ENCODE data around the gene PARD3B. TPM values are rescaled to one million over a fixed set of nuclear protein-coding genes. Genes with fewer than 3 reads are reported as not detected.

The PARD3B gene
- total and polyA plus RNA-seq, 2 of the 8 experiments (the other 6 are each of a cell fraction or from before 2014, with no cell fraction given) = 1.2 to 5.7 TPM

GRCh38 chr2:204628926-204629712, 83.8 kb downstream of the PARD3B start:
- H4K91ac ChIP-seq (replicated peaks; ENCODE audit: insufficient read length, low read length) = no peak overlapping the region
- no peak overlapping the region for H3K14ac ChIP-seq (ENCODE audit: insufficient read length)
- no peak overlapping the region for H2AFZ ChIP-seq (ENCODE audit: low read length)
- H2AK5ac ChIP-seq (ENCODE audit: low read depth, low read length) = no peak overlapping the region
- H2BK15ac ChIP-seq (ENCODE audit: low read length) = no peak overlapping the region
- no peak overlapping the region for H3K9ac ChIP-seq (replicated peaks in 1 of 4; ENCODE audit: extremely low read depth in 1 of 4, low read depth in 3 of 4, low read length in 3 of 4)
- H4K20me1 ChIP-seq (replicated peaks in 1 of 2; ENCODE audit: control insufficient read depth in 1 of 2, insufficient read depth in 2 of 2, low read length in 2 of 2) = no peaks in the 10 kb centered on the region
- no peak overlapping the region for H4K5ac ChIP-seq (ENCODE audit: insufficient read length, low read depth, low read length)
- H3K4me1 ChIP-seq (replicated peaks in 1 of 4; ENCODE audit: control insufficient read depth in 3 of 4, insufficient read depth in 4 of 4, low read length in 3 of 4) = no peaks in the 10 kb centered on the region
- H3K9me3 ChIP-seq (ENCODE audit: insufficient read depth in 2 of 2, low read depth in 1 of 2, low read length in 1 of 2) = no peaks in the 10 kb centered on the region
- CTCF ChIA-PET (ENCODE audit: partially characterized antibody) = no interaction called here
- no peak overlapping the region for H4K8ac ChIP-seq (ENCODE audit: extremely low read depth, insufficient read depth, low read length)
- no peak overlapping the region for H2BK20ac ChIP-seq (ENCODE audit: low read length)
- no peak overlapping the region for H3K56ac ChIP-seq (replicated peaks; ENCODE audit: insufficient read length, low read depth, low read length)
- H3K27me3 ChIP-seq (replicated peaks in 1 of 4; ENCODE audit: control insufficient read depth in 3 of 4, extremely low read depth in 1 of 4, insufficient read depth in 3 of 4, low read length in 3 of 4) = no peaks in the 10 kb centered on the region
- no peak overlapping the region for H3K18ac ChIP-seq (ENCODE audit: extremely low read depth, low read length)
- no peaks in the 10 kb centered on the region for H3K36me3 ChIP-seq (ENCODE audit: control insufficient read depth in 2 of 4, insufficient read depth in 4 of 4, low read length in 3 of 4)
- DNase-seq (ENCODE audit: low read depth in 1 of 2, low spot score in 2 of 2) (no peak), FAIRE-seq (no peak)
- H3K79me2 ChIP-seq (ENCODE audit: control insufficient read depth in 1 of 2, insufficient read depth in 2 of 2, low read length in 2 of 2) = no peaks in the 10 kb centered on the region
- no peak overlapping the region for H3K4me2 ChIP-seq (ENCODE audit: insufficient read depth in 1 of 2, low read depth in 2 of 2, low read length in 2 of 2)
- 92% methylated on average over 7 of the region's 7 CpGs; no CpG with 5 or more reads in 1 of the 2 experiments for WGBS, 2 experiments (ENCODE audit: extremely low coverage in 1 of 2, insufficient coverage in 1 of 2, insufficient read length in 1 of 2, insufficient replicate concordance in 2 of 2, low coverage in 1 of 2, low lambda C conversion rate in 2 of 2, missing lambda C conversion rate in 1 of 2)
- H3K23ac ChIP-seq (ENCODE audit: insufficient read length) = no peak overlapping the region
- H3K4ac ChIP-seq (replicated peaks; ENCODE audit: insufficient read length, low read depth, low read length) = no peak overlapping the region
- H3K79me1 ChIP-seq (ENCODE audit: low read depth, low read length) = no peaks in the 10 kb centered on the region
- POLR2A ChIA-PET (ENCODE audit: partially characterized antibody) = no interaction called here
- no peak overlapping the region for H3K4me3 ChIP-seq (ENCODE audit: extremely low read depth in 1 of 4, insufficient read depth in 2 of 4, low read depth in 3 of 4, low read length in 4 of 4)
- no peak overlapping the region for H2BK120ac ChIP-seq (replicated peaks; ENCODE audit: low read depth, low read length)
- H3K23me2 ChIP-seq (ENCODE audit: low read depth, low read length) = no peaks in the 10 kb centered on the region
- H2BK5ac ChIP-seq (ENCODE audit: low read depth, low read length) = no peak overlapping the region
- H3K27ac ChIP-seq (ENCODE audit: low read depth, low read length) = no peak overlapping the region
- no peak overlapping the region for H2BK12ac ChIP-seq (ENCODE audit: low read depth, low read length)
- TF ChIP-seq EGR1 (IDR thresholded peaks at IDR 0.05; ENCODE audit: borderline replicate concordance, low read depth, low read length) = no peak
- no peak for TF ChIP-seq CTBP2 (IDR thresholded peaks at IDR 0.05; ENCODE audit: borderline replicate concordance, insufficient read depth, insufficient read length, low read length)
- TF ChIP-seq HDAC6 (IDR thresholded peaks at IDR 0.05; ENCODE audit: low read depth, low read length) = no peak
- no peak for TF ChIP-seq JUND (IDR thresholded peaks at IDR 0.05; ENCODE audit: low read length)
- no peak for TF ChIP-seq CEBPB (IDR thresholded peaks at IDR 0.05; ENCODE audit: low read depth, low read length)
- TF ChIP-seq KDM1A (IDR thresholded peaks at IDR 0.05; ENCODE audit: borderline replicate concordance, low read length) = no peak
- TF ChIP-seq POU5F1 (IDR thresholded peaks at IDR 0.05; ENCODE audit: low read depth, low read length) = no peak
- TF ChIP-seq BCL11A (IDR thresholded peaks at IDR 0.05; ENCODE audit: low read depth in 2 of 2, low read length in 2 of 2) = no peak
- TF ChIP-seq MAFK (IDR thresholded peaks at IDR 0.05; ENCODE audit: low read depth, low read length) = no peak
- TF ChIP-seq KDM5A (IDR thresholded peaks at IDR 0.05; ENCODE audit: low read length) = no peak
- TF ChIP-seq SP2 (IDR thresholded peaks at IDR 0.05; ENCODE audit: low read length) = no peak
- TF ChIP-seq TCF12 (IDR thresholded peaks at IDR 0.05; ENCODE audit: low read depth, low read length) = no peak
- TF ChIP-seq NANOG (IDR thresholded peaks at IDR 0.05; ENCODE audit: insufficient read depth, low read depth, low read length, poor library complexity, severe bottlenecking) = no peak
- TF ChIP-seq SIRT6 (IDR thresholded peaks at IDR 0.05; ENCODE audit: low read length) = no peak

Measured in H1 (cell line).